Parathyroid adenoma (tissue), 2 donors: ENCODE data around the gene SPEM2.
A peak's percentile ranks its signal among the peaks of the same experiment; 100 is the strongest.

Experiments
- H2AFZ ChIP-seq: fragments of 300-600 bp; sonication (generic); one replicate; pipeline ENCODE4 v1.7.0; 2017; ENCODE audit warnings: antibody characterized with exemption, mild to moderate bottlenecking
- H3K27ac ChIP-seq: fragments of 300-600 bp; sonication (generic); one replicate; pipeline ENCODE4 v1.7.0; 2017
- H3K27me3 ChIP-seq: fragments of 300-600 bp; sonication (generic); one replicate; pipeline ENCODE4 v1.7.0; 2017; ENCODE audit warnings: low read length; ENCODE audit not compliant: control insufficient read depth, insufficient read depth
- H3K36me3 ChIP-seq: fragments of 300-600 bp; sonication (generic); one replicate; pipeline ENCODE4 v1.7.0; 2017; ENCODE audit warnings: low read length; ENCODE audit not compliant: control insufficient read depth, insufficient read depth
- H3K4me1 ChIP-seq: fragments of 300-600 bp; sonication (generic); one replicate; pipeline ENCODE4 v1.7.0; 2017; ENCODE audit warnings: control low read depth
- H3K4me2 ChIP-seq: fragments of 300-600 bp; sonication (generic); one replicate; pipeline ENCODE4 v1.7.0; 2017; ENCODE audit warnings: low read length
- H3K4me3 ChIP-seq: fragments of 300-600 bp; sonication (generic); one replicate; pipeline ENCODE4 v1.7.0; 2017; ENCODE audit warnings: low read depth, low read length
- H3K79me2 ChIP-seq: fragments of 300-600 bp; sonication (generic); one replicate; pipeline ENCODE4 v1.7.0; 2017; ENCODE audit warnings: control low read depth
- H3K9ac ChIP-seq: fragments of 300-600 bp; sonication (generic); one replicate; pipeline ENCODE4 v1.7.0; 2017; ENCODE audit warnings: mild to moderate bottlenecking
- H3K9me3 ChIP-seq: fragments of 300-600 bp; sonication (generic); one replicate; pipeline ENCODE4 v1.7.0; 2017; ENCODE audit warnings: low read length; ENCODE audit not compliant: control insufficient read depth
- TF ChIP-seq, protein P1 (sequence below): fragments of 300-600 bp; sonication (generic); IDR thresholded peaks from one replicate; pipeline ENCODE4 v1.7.0; 2017; ENCODE audit warnings: antibody characterized with exemption, mild to moderate bottlenecking
- donor health status: primary hyperparathyroidism.

The SPEM2 gene

DNA sequence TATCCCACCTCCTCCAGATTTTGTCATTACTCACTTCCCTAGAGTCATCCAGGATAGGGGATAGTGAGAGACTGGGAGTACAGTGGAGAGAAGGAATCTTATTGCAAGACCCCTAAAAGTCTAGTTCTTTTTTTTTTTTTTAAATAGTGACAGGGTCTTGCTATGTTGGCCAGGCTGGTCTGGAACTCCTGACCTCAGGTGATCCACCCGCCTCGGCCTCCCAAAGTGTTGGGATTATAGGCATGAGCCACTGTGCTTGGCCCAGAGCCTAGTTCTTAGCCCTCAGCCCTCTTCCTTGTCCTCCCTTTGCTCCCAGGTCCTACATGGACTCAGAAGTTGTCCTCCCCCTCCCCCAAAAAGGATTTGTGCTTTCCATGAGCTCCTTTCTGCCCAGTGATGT lies 16.7 kb downstream of the SPEM2 start:
- H3K36me3 ChIP-seq = no peaks in the 10 kb centered on the region
- H2AFZ ChIP-seq = no peak overlapping the region
- H3K27ac ChIP-seq = no peak overlapping the region
- H3K9ac ChIP-seq = no peak overlapping the region
- H3K4me3 ChIP-seq = no peak overlapping the region
- no peaks in the 10 kb centered on the region for H3K79me2 ChIP-seq
- TF ChIP-seq, protein P1, sequence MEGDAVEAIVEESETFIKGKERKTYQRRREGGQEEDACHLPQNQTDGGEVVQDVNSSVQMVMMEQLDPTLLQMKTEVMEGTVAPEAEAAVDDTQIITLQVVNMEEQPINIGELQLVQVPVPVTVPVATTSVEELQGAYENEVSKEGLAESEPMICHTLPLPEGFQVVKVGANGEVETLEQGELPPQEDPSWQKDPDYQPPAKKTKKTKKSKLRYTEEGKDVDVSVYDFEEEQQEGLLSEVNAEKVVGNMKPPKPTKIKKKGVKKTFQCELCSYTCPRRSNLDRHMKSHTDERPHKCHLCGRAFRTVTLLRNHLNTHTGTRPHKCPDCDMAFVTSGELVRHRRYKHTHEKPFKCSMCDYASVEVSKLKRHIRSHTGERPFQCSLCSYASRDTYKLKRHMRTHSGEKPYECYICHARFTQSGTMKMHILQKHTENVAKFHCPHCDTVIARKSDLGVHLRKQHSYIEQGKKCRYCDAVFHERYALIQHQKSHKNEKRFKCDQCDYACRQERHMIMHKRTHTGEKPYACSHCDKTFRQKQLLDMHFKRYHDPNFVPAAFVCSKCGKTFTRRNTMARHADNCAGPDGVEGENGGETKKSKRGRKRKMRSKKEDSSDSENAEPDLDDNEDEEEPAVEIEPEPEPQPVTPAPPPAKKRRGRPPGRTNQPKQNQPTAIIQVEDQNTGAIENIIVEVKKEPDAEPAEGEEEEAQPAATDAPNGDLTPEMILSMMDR = no peak
- H3K9me3 ChIP-seq = no peaks in the 10 kb centered on the region
- no peak overlapping the region for H3K4me2 ChIP-seq
- H3K4me1 ChIP-seq = peaks cover 12% of the 10 kb centered on the region
- H3K27me3 ChIP-seq = no peaks in the 10 kb centered on the region

DNA sequence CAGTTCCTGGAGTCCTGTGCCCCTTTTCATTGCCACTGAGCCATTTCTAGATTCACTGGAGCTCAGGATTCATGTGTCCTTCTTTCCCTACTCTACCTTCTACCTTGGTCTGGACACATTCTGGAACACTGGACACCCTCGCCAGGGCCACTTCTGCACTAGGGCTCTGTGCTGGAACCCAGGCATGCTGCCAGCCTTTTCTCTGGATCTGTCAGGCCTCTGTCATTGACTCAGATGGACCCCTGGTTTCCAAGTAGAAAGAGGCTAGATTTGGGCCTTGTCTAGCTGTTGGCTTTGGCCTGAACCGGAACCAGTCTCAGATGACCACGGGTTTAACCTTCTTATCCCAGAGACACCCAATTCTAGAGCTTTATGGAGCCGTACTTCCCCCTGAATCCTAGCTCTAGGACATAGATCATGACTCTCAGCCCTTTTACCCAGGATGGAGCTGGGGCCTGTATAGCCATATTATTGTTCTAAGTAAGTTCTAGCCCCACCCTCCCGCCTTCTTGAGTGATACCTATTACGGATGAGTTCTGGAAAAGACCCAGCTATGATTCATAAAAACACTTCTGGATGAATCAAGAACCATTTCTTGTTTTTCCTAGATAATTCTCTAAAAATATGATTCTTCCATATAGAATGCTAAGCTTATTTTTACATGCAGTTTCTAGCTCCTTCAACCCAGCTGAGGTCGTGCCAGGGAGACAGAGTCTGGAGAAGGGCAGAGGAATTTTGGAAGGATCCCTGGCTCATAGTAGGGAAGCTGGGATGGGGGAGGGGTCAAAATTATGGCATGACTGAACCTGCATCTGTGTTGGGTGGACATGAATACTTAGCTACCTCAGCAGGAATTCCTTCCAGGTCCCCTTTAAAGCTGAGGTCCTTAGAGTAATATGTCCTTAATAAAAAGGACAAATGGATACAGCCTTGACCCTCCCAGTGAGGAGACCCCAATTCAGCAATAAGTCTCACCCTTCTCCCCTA lies 18.4 kb downstream of the SPEM2 start:
- Histone ChIP-seq H3K4me3 (peak overlapping the region; percentile 78), H3K9me3 (no peaks in the 10 kb centered on the region), H3K9ac (no peak overlapping the region), H3K27me3 (no peaks in the 10 kb centered on the region), H3K79me2 (no peaks in the 10 kb centered on the region), H2AFZ (no peak overlapping the region), H3K4me1 (peaks cover 12% of the 10 kb centered on the region), H3K27ac (no peak overlapping the region), H3K36me3 (no peaks in the 10 kb centered on the region), H3K4me2 (peak overlapping the region; percentile 92)
- TF ChIP-seq, protein P1 = no peak

DNA sequence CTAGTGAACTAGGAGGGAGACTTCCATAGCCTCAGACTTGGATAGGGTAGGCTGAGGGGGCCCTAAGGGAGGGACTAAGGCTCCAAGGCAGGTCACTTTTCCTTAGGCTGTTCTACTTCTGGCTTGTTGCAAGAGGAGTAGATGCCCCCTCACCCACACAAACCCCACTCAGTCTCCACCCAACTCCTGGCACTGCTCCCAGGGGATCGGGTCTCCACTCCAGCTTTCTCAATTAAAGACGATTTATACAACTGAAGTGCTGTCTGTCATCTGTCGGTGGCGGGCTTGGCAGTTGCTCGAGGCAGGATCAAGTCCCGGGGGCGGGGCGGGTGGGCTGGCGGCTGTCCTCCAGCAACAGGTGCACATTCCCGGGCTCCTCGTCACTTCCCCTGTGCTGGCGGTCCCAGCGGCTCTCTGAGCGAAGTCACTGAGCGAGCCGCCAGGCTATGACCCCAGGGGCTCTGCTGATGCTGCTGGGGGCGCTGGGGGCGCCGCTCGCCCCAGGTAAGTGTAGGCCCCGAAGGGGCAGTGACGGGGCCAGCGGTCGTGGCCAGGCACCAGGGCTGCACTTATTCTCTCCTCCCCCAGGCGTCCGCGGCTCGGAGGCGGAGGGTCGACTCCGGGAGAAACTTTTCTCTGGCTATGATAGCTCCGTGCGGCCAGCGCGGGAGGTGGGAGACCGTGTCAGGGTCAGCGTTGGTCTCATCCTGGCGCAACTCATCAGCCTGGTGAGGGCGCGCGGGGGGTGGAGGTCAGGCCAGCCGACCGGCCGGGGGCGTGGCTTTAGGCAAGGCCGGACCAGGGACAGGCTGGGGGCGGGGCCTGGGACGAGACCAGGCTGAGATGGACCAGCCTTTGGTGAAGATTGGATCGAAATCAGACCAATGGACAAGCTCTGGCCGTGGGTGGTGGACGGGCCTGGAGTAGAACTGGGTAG lies 19.5 kb downstream of the SPEM2 start, which contains the start of gene CHRNB1:
Gene CHRNB1 (plus strand): TSS at position 380 of the 937 bp plus-strand sequence. CDS start 67 bp downstream, at position 447.
- Histone ChIP-seq H3K79me2 (no peaks in the 10 kb centered on the region), H3K9me3 (no peaks in the 10 kb centered on the region), H3K27ac (peak within 1 kb of the TSS; percentile 3), H3K27me3 (no peaks in the 10 kb centered on the region), H3K4me2 (peak within 1 kb of the TSS; percentile 92), H3K9ac (no peak within 1 kb of the TSS), H3K4me3 (peak within 1 kb of the TSS; percentile 78), H3K4me1 (peaks cover 12% of the 10 kb centered on the region), H2AFZ (peak within 1 kb of the TSS; percentile 87), H3K36me3 (no peaks in the 10 kb centered on the region)
- TF ChIP-seq, protein P1 = peak; percentile 17

DNA sequence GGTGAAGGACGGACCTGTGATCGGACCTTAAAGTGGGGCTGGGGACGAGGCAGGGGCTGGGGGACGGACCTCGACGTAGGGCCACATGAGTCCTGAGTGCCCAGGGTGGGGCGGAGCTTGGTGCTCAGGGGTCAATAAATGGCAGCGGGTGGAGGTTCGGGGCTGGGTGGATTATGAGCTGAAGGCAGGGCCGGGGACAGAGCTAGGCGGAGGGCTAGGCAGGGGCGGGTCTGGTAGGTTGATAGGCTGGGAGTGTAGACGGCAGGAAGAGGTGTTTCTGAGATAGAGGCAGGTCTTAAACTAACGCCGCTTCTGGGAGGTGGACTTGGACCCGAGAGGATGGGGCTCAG lies 20.2 kb downstream of the SPEM2 start:
- H3K27me3 ChIP-seq = no peaks in the 10 kb centered on the region
- H3K27ac ChIP-seq = peak overlapping the region; percentile 3

More for the DNA sequence above, 20.2 kb downstream of the SPEM2 start:
- Histone ChIP-seq H3K4me2 (peak overlapping the region; percentile 92), H2AFZ (peak overlapping the region; percentile 87), H3K36me3 (no peaks in the 10 kb centered on the region), H3K79me2 (no peaks in the 10 kb centered on the region), H3K4me1 (peaks cover 15% of the 10 kb centered on the region), H3K9ac (no peak overlapping the region), H3K9me3 (no peaks in the 10 kb centered on the region), H3K4me3 (peak overlapping the region; percentile 78)
- TF ChIP-seq, protein P1 = no peak
